RWPE1 (cell line): Measurements from ENCODE around the gene GPR137.

Experiments used
- CTCF ChIA-PET: fragments of 350-600 bp; sonication (Branson Sonifier 250); formaldehyde crosslinking; extraction: SDS; loops from one replicate; lab custom pipeline; 2021; lab: Yijun Ruan, JAX
- POLR2A ChIA-PET: fragments of 400-600 bp; formaldehyde crosslinking; extraction: SDS; loops from one replicate; lab custom pipeline; 2020; ENCODE audit warnings: antibody characterized with exemption; ENCODE audit not compliant: low non-redundant PET; lab: Yijun Ruan, JAX
- DNase-seq: peaks from one replicate; pipeline ENCODE4 v3.0.0; 2012; ENCODE audit warnings: low spot score
- H3K27ac ChIP-seq: fragments of 450-650 bp; 2 replicates; pipeline ENCODE4 v1.5.1; 2017
- CTCF ChIP-seq: fragments of 450-650 bp; conservative IDR thresholded peaks from 2 replicates; pipeline ENCODE4 v1.5.1; 2017; ENCODE audit warnings: low read depth, mild to moderate bottlenecking

The GPR137 gene

GRCh38 chr11:64240435-64241240 lies 45.0 kb upstream of the GPR137 start, which contains the start of gene FKBP2:
Gene FKBP2, plus strand, starts transcription at chr11:64241095. Its CDS starts 1,293 bp downstream, at chr11:64242388.
- peak; percentile 94 for DNase-seq
- POLR2A ChIA-PET: interaction anchor here (0.5 to 1.0 kb wide), 9 partner anchors 8 to 84 kb away, joined by 3 to 4 read pairs (median 3); no protein-coding TSS in a partner anchor
- peak within 1 kb of the TSS; percentile 98 for H3K27ac ChIP-seq
- TF ChIP-seq CTCF: no peak
- CTCF ChIA-PET: interaction anchor here (0.7 kb wide), 1 partner anchor 14 kb away, joined by 4 read pairs; no protein-coding TSS in a partner anchor

- DNase-seq: peak; percentile 95
- POLR2A ChIA-PET: interaction anchor here (0.5 to 1.0 kb wide), 9 partner anchors 8 to 84 kb away, joined by 3 to 4 read pairs (median 3); no protein-coding TSS in a partner anchor
- CTCF ChIA-PET: interaction anchor here (0.7 kb wide), 1 partner anchor 14 kb away, joined by 4 read pairs; no protein-coding TSS in a partner anchor
- TF ChIP-seq CTCF: no peak
- peak overlapping the region; percentile 98 for H3K27ac ChIP-seq
These were observed 44.5 kb upstream of the GPR137 start for GRCh38 chr11:64241241-64241490.

GRCh38 chr11:64241491-64242374 lies 43.9 kb upstream of the GPR137 start:
- DNase-seq: no peak
- POLR2A ChIA-PET: interaction anchor here (0.5 to 1.0 kb wide), 9 partner anchors 9 to 83 kb away, joined by 3 to 4 read pairs (median 3); no protein-coding TSS in a partner anchor
- CTCF ChIA-PET: interaction anchor here (0.6 to 0.7 kb wide), 2 partner anchors 9 to 13 kb away, joined by 4 to 5 read pairs; no protein-coding TSS in a partner anchor
- TF ChIP-seq CTCF: no peak
- H3K27ac ChIP-seq: peak overlapping the region; percentile 98

GRCh38 chr11:64243236-64243854 lies 42.3 kb upstream of the GPR137 start:
- ChIA-PET POLR2A (interaction anchor here (0.5 to 1.7 kb wide), 2 partner anchors 25 to 1438 kb away, joined by 3 to 6 read pairs; no protein-coding TSS in a partner anchor), CTCF (interaction anchor here (0.7 to 0.8 kb wide), 3 partner anchors 9 to 104 kb away, joined by 3 to 4 read pairs (median 3); no protein-coding TSS in a partner anchor)
- TF ChIP-seq CTCF: no peak
- peak overlapping the region; percentile 98 for H3K27ac ChIP-seq
- DNase-seq: no peak

GRCh38 chr11:64244107-64244506 lies 41.5 kb upstream of the GPR137 start:
- no peak for DNase-seq
- H3K27ac ChIP-seq: peak overlapping the region; percentile 98
- no peak for TF ChIP-seq CTCF
- POLR2A ChIA-PET: interaction anchor here (1.7 kb wide), 1 partner anchor 24 kb away, joined by 6 read pairs; no protein-coding TSS in a partner anchor
- CTCF ChIA-PET: interaction anchor here (0.6 to 0.8 kb wide), 2 partner anchors 96 to 104 kb away, joined by 3 to 4 read pairs; no protein-coding TSS in a partner anchor
